OCI-LY3 (cell line): ENCODE results near the gene TLE3.
A peak's percentile ranks its signal among the peaks of the same experiment; 100 is the strongest.

Experiments used
- H2AFZ ChIP-seq: fragments of 200-600, 300-600 bp; shearing (Covaris generic); 2 replicates; pipeline ENCODE4 v1.6.0; 2014; ENCODE audit warnings: antibody characterized with exemption, low read depth, low read length
- H3K27ac ChIP-seq: fragments of 200-600, 300-600 bp; sonication (generic); 2 replicates; pipeline ENCODE4 v1.5.1; 2014; ENCODE audit warnings: mild to moderate bottlenecking, low read length, moderate library complexity, mixed read lengths
- H3K27me3 ChIP-seq: fragments of 200-600, 300-600 bp; sonication (generic); 2 replicates; pipeline ENCODE4 v1.6.1; 2014; ENCODE audit warnings: low read depth, low read length, mixed read lengths
- H3K36me3 ChIP-seq: fragments of 200-600, 300-600 bp; sonication (generic); replicated peaks from 2 replicates; pipeline ENCODE3; 2014; ENCODE audit warnings: low read depth, low read length, mixed read lengths
- H3K4me1 ChIP-seq: fragments of 300-600, 200-600 bp; sonication (generic); 2 replicates; pipeline ENCODE4 v1.6.1; 2014; ENCODE audit warnings: low read length, mixed read lengths
- H3K4me2 ChIP-seq: fragments of 200-600, 300-600 bp; sonication (generic); 2 replicates; pipeline ENCODE4 v1.6.1; 2014; ENCODE audit warnings: low read length, mixed read lengths
- H3K4me3 ChIP-seq: fragments of 300-600, 200-600 bp; sonication (generic); 2 replicates; pipeline ENCODE4 v1.5.1; 2014; ENCODE audit warnings: antibody characterized with exemption, mild to moderate bottlenecking, low read length, moderate library complexity
- H3K79me2 ChIP-seq: fragments of 300-600, 200-600 bp; shearing (Covaris generic); 2 replicates; pipeline ENCODE4 v1.6.1; 2014; ENCODE audit warnings: mild to moderate bottlenecking, low read length, mixed read lengths
- H3K9ac ChIP-seq: fragments of 300-600, 200-600 bp; shearing (Covaris generic); 2 replicates; pipeline ENCODE4 v1.6.0; 2014; ENCODE audit warnings: mild to moderate bottlenecking, low read length, moderate library complexity
- H3K9me3 ChIP-seq: fragments of 200-600, 300-600 bp; shearing (Covaris generic); 2 replicates; pipeline ENCODE4 v1.6.1; 2014; ENCODE audit warnings: low read length, mixed read lengths; ENCODE audit not compliant: insufficient read depth
- H4K20me1 ChIP-seq: fragments of 200-600, 300-600 bp; sonication (generic); 2 replicates; pipeline ENCODE4 v1.6.1; 2016; ENCODE audit warnings: low read length, mixed read lengths; ENCODE audit not compliant: insufficient read depth
- CTCF ChIP-seq: fragments of 200-600, 300-600 bp; sonication (generic); IDR thresholded peaks from 2 replicates; pipeline ENCODE4 v1.5.1; 2014; ENCODE audit warnings: antibody characterized with exemption, low read length, low read depth
- EZH2phosphoT487 ChIP-seq: fragments of 200-600 bp; shearing (Covaris generic); IDR thresholded peaks from 2 replicates; pipeline ENCODE4 v1.6.1; 2018; ENCODE audit warnings: antibody characterized with exemption, mixed run types, low read depth

TLE3 gene

DNA sequence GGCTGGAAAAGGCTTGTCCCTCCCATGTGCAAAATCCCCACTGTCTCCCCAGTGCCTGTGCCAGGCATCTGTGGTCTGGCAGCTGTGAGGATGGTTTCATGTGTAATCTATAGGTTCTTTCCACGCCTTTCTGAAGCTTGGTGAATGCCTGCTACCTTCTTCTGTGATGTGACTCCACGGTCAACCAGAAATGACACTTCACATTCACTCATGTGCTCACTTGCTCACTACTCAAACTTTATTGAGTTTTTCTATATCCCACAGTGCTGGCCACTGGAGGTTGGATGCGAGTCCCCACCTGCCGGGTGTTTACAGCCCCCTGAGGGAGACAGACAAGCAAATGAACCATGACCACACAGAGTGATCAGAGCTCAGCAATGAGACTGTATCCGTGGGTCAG, 27.9 kb upstream of the TLE3 start:
- peak overlapping the region; percentile 79 for H3K4me2 ChIP-seq
- peak overlapping the region; percentile 69 for H3K9ac ChIP-seq
- peak overlapping the region; percentile 9; the same call in 1 of the 2 replicates for H2AFZ ChIP-seq
- H3K27me3 ChIP-seq = no peaks in the 10 kb centered on the region
- H3K4me1 ChIP-seq = peaks cover 88% of the 10 kb centered on the region
- H3K4me3 ChIP-seq = peak overlapping the region; percentile 50
- H3K36me3 ChIP-seq = no peaks in the 10 kb centered on the region
- H4K20me1 ChIP-seq = no peaks in the 10 kb centered on the region
- no peaks in the 10 kb centered on the region for H3K79me2 ChIP-seq
- no peak for TF ChIP-seq CTCF
- no peak for TF ChIP-seq EZH2phosphoT487
- no peaks in the 10 kb centered on the region for H3K9me3 ChIP-seq
- H3K27ac ChIP-seq = peak overlapping the region; percentile 95

DNA sequence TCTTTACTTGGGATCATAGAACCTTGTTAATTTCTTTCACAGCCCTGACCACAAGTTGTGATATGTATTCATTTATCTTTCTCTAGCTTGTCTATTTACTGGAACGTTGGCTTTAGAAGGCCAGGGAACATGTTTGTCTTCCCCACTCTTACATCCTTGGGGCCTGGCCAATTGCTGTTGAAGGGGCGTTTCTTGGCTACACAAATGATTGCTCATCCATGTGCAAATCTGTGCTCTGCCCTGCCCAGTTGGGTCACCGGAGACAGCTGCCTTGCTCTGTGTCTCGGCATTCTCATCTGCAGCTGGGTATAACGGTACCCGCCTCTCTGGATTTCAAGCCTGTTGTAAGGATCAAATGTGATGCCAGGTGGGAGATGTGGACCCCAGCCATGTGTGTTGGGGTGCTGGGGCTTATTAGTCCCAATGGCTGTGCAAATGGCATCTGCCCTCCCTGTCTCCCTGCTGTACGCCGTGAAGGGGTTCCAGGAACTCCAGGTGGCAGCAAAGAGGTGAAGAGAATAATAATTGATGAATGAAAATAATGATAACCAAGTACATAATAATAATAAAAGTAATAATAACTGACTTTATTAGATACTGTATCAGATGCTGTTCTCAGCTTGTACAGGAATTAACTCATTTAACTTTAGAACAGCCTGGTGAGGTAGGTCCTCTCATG, 24.0 kb upstream of the TLE3 start:
- peak overlapping the region; percentile 34; the same call in 1 of the 2 replicates for H3K4me2 ChIP-seq
- peaks cover 63% of the 10 kb centered on the region for H3K4me1 ChIP-seq
- TF ChIP-seq EZH2phosphoT487 (no peak), CTCF (peak; percentile 43)
- H3K4me3 ChIP-seq = no peak overlapping the region
- peak overlapping the region; percentile 38; the same call in 1 of the 2 replicates for H3K27ac ChIP-seq
- no peak overlapping the region for H2AFZ ChIP-seq
- H3K9ac ChIP-seq = peak overlapping the region; percentile 42; the same call in 1 of the 2 replicates
- H3K79me2 ChIP-seq = no peaks in the 10 kb centered on the region
- no peaks in the 10 kb centered on the region for H3K9me3 ChIP-seq
- no peaks in the 10 kb centered on the region for H4K20me1 ChIP-seq
- H3K36me3 ChIP-seq = no peaks in the 10 kb centered on the region
- H3K27me3 ChIP-seq = no peaks in the 10 kb centered on the region; the same call in 1 of the 2 replicates

DNA sequence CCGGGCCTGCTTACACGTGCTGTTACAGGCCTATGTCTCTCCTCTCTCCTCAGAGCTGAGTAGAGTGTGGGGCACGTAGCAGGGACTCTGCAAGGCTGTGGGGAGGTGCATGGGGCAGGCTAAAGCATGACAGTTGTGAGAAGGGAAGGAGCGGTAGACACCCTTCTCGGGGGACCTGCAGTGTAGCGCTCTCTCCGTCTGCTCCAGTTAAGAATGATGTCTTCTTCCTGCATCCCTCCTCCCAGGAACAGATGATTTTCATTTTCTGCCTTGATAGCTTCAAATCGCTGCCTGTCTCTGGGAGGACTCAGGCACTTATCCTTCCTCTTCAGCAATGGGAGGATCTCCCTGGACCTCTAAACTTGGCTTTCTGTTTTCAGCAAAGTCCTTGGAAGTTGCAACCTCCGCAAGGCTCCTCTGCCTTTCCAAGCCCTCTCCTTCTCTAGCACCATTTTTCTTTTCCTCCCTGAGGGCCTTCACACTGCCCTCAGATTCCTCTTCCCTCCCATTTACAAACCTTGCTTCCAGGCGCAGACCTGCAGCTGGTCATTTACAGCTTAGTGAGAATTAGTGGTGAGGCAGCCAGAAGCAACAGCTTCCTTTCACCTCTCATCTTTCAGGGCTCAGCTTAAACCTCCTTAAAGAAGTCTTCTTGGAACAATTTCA, 23.4 kb upstream of the TLE3 start:
- Histone ChIP-seq H3K27ac (0 out of 2 replicates have a peak overlapping the region, but pooled peaks have one; percentile 12), H3K4me3 (no peak overlapping the region), H3K27me3 (peaks cover 4% of the 10 kb centered on the region; the same call in 1 of the 2 replicates), H3K9ac (no peak overlapping the region), H4K20me1 (no peaks in the 10 kb centered on the region), H3K36me3 (no peaks in the 10 kb centered on the region), H3K4me2 (no peak overlapping the region), H2AFZ (no peak overlapping the region), H3K79me2 (no peaks in the 10 kb centered on the region), H3K4me1 (peaks cover 63% of the 10 kb centered on the region), H3K9me3 (no peaks in the 10 kb centered on the region)
- TF ChIP-seq EZH2phosphoT487 (no peak), CTCF (no peak)

DNA sequence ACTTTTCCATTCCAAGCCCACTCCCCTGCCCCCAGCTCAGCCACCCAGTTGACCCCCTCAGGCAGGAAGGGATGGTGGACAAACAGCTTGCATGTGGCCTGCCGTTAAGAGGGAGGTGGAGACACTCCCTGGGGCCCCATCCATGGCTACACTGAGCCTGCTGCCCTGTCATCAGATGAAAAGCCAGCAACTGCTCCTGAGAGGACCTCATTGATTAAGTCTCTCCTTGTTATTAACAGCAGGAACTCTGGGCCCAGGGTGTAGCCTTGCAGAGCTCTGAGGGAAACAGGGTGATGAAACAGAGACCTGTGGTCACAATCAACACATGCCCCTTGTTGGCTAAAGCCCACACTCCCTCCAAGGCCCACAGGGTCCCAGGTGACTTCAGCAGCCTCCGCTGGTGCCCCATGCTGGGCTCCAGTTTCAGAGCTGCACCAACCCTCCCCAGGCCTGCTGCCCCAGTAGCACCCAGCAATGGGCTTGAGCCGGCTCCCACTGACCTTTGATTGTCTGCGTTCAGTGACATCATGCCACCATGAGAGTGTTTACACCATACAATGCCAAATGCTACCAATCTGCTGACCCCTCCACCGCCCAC, 22.3 kb upstream of the TLE3 start:
- no peaks in the 10 kb centered on the region for H4K20me1 ChIP-seq

More for the DNA sequence above, 22.3 kb upstream of the TLE3 start:
- no peaks in the 10 kb centered on the region for H3K36me3 ChIP-seq
- no peak overlapping the region for H2AFZ ChIP-seq
- no peaks in the 10 kb centered on the region for H3K9me3 ChIP-seq
- no peaks in the 10 kb centered on the region for H3K79me2 ChIP-seq
- peaks cover 63% of the 10 kb centered on the region for H3K4me1 ChIP-seq
- peaks cover 4% of the 10 kb centered on the region; the same call in 1 of the 2 replicates for H3K27me3 ChIP-seq
- H3K27ac ChIP-seq = no peak overlapping the region
- TF ChIP-seq EZH2phosphoT487 = no peak
- no peak overlapping the region for H3K4me3 ChIP-seq
- no peak overlapping the region for H3K9ac ChIP-seq
- H3K4me2 ChIP-seq = no peak overlapping the region
